GM04503 (cell line): ENCODE data around the gene CALHM3.

Experiments
- DNase-seq: peaks from one replicate; pipeline ENCODE4 v3.0.0-alpha.2; 2012; ENCODE audit warnings: low read depth

CALHM3 gene

GRCh38 chr10:103474077-103474476 lies 5.0 kb downstream of the CALHM3 start:
- DNase-seq: no peak

GRCh38 chr10:103473261-103473671 lies 5.8 kb downstream of the CALHM3 start:
- DNase-seq: no peak

GRCh38 chr10:103472005-103472404 lies 7.0 kb downstream of the CALHM3 start:
- DNase-seq: no peak

GRCh38 chr10:103470761-103471653 lies 8.0 kb downstream of the CALHM3 start:
- DNase-seq: no peak

GRCh38 chr10:103469201-103469600 lies 9.8 kb downstream of the CALHM3 start:
- DNase-seq: no peak

- DNase-seq: no peak
Observed at GRCh38 chr10:103467406-103467805, 11.6 kb downstream of the CALHM3 start.

- no peak for DNase-seq
Observed at GRCh38 chr10:103466734-103467133, 12.3 kb downstream of the CALHM3 start.

GRCh38 chr10:103465411-103466179 lies 13.4 kb downstream of the CALHM3 start:
- DNase-seq: no peak

GRCh38 chr10:103463499-103463898 lies 15.5 kb downstream of the CALHM3 start:
- no peak for DNase-seq

GRCh38 chr10:103459615-103460014 lies 19.4 kb downstream of the CALHM3 start:
- no peak for DNase-seq

GRCh38 chr10:103458720-103459119 lies 20.3 kb downstream of the CALHM3 start, which contains the start of gene CALHM1:
Gene CALHM1, minus strand, starts transcription at chr10:103458900. Its CDS starts 149 bp downstream, at chr10:103458751.
- DNase-seq: no peak

GRCh38 chr10:103457896-103458583 lies 21.0 kb downstream of the CALHM3 start:
- DNase-seq: no peak

- DNase-seq: no peak
Observed at GRCh38 chr10:103457176-103457712, 21.8 kb downstream of the CALHM3 start.

GRCh38 chr10:103456074-103456660 lies 22.9 kb downstream of the CALHM3 start:
- DNase-seq: no peak

GRCh38 chr10:103455235-103455634 lies 23.8 kb downstream of the CALHM3 start:
- no peak for DNase-seq

- no peak for DNase-seq
Observed at GRCh38 chr10:103454026-103454425, 25.0 kb downstream of the CALHM3 start.

- DNase-seq: no peak
Observed at GRCh38 chr10:103452506-103453230, 26.4 kb downstream of the CALHM3 start.

- no peak for DNase-seq
Observed at GRCh38 chr10:103451831-103452505, 27.1 kb downstream of the CALHM3 start, which contains the start of gene CALHM2. Gene CALHM2, minus strand, starts transcription at chr10:103452370. Its CDS starts 2,429 bp downstream, at chr10:103449941.

GRCh38 chr10:103451091-103451813 lies 27.8 kb downstream of the CALHM3 start:
- peak; percentile 47 for DNase-seq
